Cerebellar nuclear complex (tissue), 1 donor: Measurements from ENCODE around the gene ZNF732.
"Not testable (repeated sequence)": the region's sequence is repeated elsewhere in the genome, so short reads cannot be mapped to it uniquely, and the experiment has no call there.

Source experiments
- DNase-seq, 2 experiments: peaks; one replicate each; lab custom pipeline; 2025; lab: John Stamatoyannopoulos, UW

The ZNF732 gene

GRCh38 chr4:253936-254756 lies 51.1 kb downstream of the ZNF732 start:
- DNase-seq: no peak

GRCh38 chr4:252065-252601 lies 53.1 kb downstream of the ZNF732 start:
- DNase-seq: no peak

- DNase-seq: peak in 1 of 2 experiments; percentile 0
Measured at GRCh38 chr4:244471-244870, 60.8 kb downstream of the ZNF732 start.

GRCh38 chr4:243426-243825 lies 61.8 kb downstream of the ZNF732 start:
- DNase-seq: no peak

GRCh38 chr4:242121-242848 lies 63.0 kb downstream of the ZNF732 start:
- peak in 1 of 2 experiments; percentile 10 for DNase-seq

- not testable (repeated sequence) for DNase-seq
Measured at GRCh38 chr4:241411-241810, 63.9 kb downstream of the ZNF732 start.

GRCh38 chr4:236028-236427 lies 69.2 kb downstream of the ZNF732 start:
- DNase-seq: no peak

GRCh38 chr4:234178-234577 lies 71.1 kb downstream of the ZNF732 start:
- DNase-seq: no peak

GRCh38 chr4:223913-224497 lies 81.3 kb downstream of the ZNF732 start:
- no peak for DNase-seq
